GM18867 (cell line): ENCODE data around the gene IL23A.

Experiments
- ATAC-seq: cut with Tn5 transposase; IDR thresholded peaks from one replicate; pipeline ENCODE4 v1.9.1; 2021; ENCODE audit warnings: mild to moderate bottlenecking, moderate library complexity; ENCODE audit not compliant: unreplicated experiment

The IL23A gene

DNA sequence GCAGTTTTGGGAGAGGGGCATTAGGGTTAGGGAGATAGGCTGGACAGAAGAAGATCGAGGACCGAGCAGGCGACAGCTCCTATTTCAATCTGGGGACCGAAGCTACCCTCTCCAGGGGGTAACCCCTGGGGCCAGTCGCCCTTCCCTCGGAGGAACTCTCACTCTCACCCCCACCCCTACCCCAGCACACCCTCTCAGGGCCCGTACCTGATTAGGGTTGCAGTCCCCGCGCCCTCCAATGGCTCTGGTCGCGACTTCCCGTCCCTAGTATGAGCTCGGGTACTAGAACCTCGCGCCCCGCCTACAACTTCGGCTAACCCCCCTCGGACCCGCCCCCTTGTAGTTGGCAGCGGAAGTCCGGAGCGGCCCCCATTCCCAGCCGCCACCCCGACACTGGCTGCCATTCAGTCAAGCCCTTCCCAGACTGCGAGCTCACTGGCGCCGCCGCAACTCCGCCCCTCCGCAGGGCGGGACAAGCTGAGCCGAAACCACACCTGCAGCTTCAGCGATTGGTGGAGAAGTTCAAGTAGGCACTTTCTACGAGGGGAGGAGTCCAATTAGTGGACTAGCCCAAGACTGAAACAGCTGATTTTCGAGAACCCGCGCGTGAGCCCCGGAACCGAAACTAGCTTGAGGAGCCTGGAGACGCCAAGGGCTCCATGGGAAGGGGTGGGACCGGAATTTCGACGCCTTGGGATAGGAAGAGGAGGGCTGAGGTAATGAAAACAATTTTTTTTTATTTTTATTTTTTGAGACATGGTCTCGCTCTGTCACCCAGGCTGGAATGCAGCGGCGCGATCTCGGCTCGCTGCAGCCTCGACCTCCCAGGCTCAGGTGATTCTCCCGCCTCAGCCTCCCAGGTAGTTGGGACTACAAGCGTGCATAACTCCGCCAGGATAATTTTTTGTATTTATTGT is 21.4 kb downstream of the IL23A start, which contains the start of gene STAT2:
STAT2 (minus strand) TSS at position 257 of the 917 bp plus-strand sequence. CDS start 3,536 bp downstream, outside the sequence.
- ATAC-seq = peak; percentile 93

DNA sequence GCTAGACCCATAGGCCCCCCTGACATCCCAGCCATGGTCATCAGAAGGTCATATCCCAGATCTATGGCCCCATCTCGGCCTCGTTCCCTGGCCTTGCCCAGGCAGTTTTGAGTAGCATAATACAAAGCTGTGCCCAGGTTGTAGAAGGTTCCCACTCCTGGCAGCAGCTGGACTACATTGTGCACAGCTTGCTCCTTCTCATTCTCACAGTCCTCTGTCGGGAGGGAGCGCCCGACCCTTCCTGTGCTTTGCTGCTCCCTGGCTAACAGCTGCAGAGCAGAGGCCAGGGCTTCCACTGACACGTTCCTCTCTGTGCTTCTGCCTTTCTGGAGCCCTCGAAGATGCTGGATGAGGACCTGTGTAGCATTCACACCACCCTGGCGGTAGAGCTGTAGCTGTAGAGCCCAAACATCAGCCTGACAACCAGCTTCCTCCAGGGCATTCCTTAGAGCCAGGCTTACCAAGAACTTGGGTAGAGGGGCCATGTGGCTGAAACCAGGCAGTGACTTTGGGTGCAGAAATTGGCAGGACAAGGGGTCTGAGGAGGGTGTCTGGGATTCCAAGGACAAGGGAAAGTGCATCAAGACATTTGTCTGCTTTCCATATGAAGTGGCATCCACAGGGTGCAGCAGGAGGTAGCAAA is 22.9 kb downstream of the IL23A start:
- ATAC-seq = no peak

DNA sequence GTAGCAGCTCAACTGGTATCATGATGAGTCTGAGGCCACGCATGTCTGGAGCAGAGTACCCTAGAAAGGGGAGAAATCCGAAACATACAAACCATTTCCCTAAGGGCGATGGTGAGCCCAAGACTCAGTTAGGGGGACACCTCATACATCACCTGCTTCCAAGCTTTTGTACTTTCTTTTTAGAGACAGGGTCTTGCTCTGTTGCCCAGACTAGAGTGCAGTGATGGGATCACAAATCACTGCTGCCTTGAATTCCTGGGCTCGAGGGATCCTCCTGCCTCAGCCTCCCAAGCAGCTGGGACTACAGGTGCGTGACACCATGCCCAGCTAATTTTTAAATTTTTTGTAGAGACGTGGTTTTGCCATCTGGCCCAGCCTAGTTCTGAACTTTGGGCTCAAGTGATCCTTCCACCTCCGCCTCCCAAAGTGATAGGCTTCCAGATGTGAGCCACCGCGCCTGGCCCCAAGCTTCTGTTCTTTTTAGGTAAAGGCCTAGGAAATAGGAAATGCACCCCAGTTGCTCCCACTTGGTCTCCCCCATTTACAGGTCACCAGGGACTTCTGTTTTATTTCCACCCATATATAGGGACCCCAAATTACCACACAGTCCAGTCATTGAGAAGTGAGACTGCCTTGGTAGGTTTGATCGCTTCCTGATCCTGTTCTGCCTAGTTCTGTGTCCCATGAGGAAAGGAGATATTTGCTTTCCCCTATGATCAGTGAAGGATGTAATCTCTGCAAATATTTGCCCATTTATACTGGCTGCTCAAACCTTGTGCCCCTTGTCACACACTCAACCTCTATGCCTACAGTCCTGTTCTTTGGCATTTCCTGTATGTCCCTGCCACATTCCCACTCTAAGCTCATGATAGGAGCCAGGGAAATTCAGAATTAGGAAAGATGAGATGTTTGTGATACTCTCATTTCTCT is 23.7 kb downstream of the IL23A start, which contains the start of gene APOF:
APOF (minus strand) TSS at position 728 of the 930 bp plus-strand sequence; CDS start at position 616, 112 bp downstream.
- no peak for ATAC-seq

DNA sequence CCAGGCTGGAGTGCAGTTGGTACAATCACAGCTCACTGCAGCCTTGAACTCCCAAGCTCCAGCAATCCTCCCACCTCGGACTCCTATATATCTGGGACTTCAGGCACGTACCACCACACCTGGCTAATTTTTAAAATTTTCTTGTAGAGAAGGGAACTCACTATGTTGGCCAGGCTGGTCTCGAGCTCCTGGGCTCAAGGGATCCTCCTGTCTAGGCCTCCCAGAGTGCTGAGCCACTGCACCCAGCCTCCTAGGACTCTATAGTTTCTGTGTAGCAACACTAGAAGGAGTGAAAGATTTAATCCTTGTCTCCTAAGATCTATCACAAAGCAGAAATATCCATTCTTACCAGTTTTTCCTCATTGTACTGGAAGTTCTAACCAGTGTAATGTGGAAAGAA is 28.3 kb downstream of the IL23A start:
- ATAC-seq = no peak

DNA sequence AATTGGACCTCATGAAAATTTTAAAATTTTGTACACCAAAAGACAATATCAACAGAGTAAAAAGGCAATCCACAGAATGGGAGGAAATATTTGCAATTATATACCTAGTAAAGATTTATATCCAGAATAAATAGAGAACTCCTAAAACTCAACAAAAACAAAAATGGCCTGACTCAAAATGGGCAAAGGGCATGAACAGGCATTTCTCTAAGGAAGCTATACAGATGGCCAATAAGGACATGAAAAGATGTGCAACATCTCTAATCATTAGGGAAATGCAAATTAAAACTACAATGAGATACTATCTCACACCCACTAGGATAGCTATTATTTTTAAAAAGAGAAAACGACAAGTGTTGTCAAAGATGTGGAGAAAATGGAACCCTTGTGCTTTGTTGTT is 34.8 kb downstream of the IL23A start:
- ATAC-seq = no peak

DNA sequence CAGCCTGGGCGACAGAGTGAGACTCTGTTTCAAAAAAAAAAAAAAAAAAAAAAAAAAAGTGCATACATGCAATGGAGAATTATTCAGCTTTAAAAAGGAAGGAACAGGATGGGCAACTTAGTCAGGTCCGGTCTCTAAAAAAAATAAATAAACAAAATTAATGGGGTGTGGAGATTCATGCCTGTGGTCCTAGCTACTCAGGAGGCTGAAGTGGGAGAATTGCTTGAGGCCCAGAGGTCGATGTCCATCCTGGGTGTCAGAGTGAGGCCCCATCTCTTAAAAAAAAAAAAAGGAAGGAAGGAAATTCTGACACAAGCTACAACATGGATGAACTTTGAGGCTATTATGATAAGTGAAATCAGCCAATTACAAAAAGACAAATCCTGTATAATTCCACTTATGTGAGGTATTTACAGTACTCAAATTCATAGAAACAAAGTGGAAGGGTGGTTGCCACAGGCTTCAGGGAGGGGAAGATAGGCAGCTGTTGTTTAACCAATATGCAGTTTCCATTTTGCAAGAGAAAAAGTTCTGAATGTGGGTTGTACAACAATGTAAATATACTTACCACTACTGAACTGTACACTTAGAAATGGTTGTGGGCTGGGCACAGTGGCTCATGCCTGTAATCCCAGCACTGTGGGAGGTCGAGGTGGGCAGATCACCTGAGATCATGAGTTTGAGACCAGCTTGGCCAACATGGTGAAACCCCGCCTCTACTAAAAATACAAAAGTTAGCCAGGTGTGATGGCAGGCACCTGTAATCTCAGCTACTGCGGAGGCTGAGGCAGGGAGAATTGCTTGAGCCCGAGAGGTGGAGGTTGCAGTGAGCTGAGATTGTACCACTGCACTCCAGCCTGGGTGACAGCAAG is 36.3 kb downstream of the IL23A start:
- ATAC-seq = no peak

DNA sequence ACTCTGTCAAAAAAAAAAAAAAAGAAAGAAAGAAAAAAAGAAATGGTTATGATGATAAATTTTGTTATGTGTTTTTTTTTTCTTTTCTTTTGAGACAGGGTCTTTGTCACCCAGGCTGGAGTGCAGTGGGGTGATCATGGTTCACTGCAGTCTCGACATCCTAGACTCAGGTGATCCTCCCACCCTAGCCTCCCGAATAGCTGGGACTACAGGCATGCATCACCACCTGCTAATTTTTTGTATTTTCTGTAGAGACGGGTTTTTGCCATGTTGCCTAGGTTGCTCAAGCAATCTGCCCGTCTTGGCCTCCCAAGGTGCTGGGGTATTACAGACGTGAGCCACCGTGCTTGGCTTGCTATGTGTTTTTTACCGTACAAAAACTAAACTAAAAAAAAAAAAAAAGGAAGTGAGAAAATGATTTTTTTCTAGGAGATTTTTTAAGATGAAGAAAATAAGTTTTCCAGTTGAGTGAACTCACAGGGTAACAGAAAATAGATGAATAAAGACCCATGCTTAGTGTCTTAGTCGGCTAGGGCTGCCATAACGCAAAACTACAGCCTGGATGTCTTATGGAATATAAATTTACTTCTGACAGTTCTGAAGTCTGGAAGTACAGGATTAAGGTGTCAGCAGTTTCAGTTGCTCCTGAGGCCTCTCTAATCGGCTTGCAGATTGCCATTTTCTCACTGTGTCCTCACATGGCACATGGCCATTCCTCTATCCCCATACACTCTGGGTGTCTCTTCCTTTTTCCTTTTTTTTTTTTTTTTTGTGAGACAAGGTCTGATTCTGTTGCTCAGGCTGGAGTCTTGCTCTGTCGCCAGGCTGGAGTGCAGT is 37.1 kb downstream of the IL23A start:
- peak; percentile 73 for ATAC-seq

DNA sequence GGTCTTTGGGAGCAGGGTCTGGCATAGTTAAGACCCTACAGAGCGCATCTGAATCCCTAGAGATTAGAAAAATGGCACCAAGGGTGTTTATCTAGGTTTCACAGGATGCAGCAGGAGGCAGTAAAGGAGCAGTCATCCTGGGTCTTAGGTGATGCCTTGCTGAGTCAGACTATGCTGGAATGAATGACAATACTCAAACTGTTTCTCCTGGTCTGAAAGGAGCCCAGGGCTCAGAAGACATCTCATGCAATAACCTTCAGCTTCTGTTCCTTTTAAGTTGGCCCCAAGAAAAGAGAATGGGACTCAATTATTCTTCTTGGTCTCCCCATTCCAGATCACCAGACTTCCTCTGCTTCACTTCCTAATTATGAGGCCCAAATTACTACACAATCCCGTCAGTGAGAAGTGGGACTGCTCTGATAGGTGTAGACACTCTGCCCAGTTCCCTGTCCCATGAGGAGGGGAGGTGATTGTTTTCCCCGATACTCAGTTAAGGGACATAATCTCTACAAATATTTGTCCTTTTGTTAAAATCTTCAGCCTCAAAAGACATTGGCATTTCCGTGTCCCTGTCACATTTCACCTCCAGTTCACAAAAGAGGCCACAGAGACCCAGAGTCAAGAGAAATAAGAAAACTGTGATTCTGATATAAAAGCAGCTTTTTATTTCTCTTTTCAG is 38.8 kb downstream of the IL23A start:
- ATAC-seq = no peak

DNA sequence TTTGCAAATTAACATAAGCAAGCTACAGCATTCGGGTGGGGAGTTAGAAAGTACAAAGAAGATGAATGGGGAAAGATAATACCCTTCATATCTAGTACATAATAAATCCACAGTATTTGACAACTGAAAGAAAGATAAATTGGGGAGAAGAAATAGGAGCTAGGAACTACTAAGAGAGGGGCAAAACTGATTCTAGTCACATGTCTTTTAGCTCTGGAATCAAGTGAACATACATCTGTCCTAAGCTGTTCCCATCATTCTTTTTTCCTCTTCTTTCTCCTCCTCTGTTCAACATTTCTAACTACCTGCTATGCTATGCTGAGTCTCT is 39.3 kb downstream of the IL23A start:
- ATAC-seq = no peak

DNA sequence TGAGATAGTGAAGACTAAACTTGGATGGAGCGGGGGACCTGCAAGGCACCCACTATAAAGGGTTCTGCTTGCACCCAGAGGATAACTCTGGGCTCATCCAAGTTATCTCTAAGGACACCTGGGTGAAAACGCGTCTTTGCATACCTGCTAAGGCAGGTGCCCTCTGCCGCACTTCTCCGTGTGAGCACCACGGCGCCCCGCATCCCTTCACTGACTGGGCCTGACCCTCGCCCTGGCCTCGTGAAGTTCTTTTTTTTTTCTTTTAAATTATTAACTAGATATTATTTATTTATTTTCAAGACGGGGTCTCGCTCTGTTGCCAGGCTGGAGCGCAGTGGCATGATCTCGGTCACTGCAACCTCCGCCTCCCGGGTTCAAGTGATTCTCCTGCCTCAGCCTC is 43.9 kb downstream of the IL23A start:
- ATAC-seq = no peak

DNA sequence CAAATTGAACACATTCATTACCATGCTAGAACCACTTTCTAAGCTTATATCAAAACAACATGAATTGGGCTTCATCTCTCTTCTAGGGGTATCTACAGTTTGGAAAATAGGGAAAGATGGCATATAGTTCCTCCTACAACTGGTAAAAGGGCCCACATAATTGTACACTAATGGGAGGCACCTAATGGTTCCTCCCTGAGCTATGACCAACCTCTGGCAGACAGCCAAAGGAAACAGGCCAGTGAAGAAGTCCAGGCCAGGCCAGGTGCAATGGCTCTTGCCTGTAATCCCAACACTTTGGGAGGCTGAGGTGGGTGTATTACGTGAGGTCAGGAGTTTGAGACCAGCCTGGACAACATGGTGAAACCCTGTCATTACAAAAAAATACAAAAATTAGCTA is 47.2 kb downstream of the IL23A start:
- no peak for ATAC-seq

DNA sequence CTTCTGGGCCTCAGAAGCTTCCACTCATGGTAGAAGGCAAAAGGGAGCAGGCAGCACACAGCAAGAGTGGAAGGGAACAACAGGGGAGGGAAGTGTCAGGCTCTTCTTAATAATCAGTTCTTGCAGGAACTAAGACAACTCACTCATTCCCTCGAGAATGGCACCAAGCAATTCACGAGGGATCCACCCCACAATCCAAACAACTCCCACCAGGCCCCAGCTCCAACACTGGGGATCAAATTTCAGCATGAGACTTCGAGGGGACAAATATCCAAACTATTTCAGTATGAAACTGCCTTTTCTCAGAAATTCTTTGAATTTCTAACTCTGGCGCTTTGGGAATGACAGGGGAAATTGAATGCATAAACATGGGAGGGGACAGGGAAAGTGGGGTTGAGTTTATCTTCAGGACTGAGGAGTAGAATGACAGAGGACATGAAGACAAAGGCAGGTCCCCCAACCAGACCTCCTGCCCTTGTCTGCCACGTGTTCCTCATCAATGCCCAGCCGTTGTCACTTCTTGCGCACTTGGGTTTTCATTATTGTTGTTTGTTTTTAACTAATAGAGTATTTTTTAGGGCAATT is 48.6 kb downstream of the IL23A start:
- no peak for ATAC-seq

DNA sequence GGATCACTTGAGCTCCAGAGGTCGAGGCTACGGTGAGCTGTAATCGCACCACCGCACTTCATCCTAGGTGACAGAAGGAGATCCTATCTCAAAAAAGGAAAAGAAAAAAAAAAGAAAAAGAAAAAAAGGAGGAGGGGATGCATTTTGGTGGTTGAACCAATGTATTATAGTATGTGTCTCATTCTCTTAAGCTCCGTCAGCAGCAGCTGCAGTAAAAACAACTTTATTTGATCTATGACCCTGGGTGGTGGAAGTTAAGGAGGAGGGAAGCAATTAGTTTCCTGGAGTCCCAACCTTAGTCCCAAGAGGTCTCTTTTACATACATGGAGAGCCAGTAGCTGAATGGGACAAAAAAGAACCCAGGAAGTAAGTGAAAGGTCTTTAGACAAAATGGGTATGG is 50.7 kb downstream of the IL23A start:
- no peak for ATAC-seq
